K562 (cell line): Measurements from ENCODE around the gene ZBTB20. TPM values are rescaled to one million over a fixed set of nuclear protein-coding genes. Genes with fewer than 3 reads are reported as not detected.

Experiments
- ATAC-seq: fragments of 200-7000 bp; cut with Tn5 transposase; 3 replicates; pipeline ENCODE4 v1.9.1; 2020; ENCODE audit warnings: moderate library complexity
- BruUV-seq: library from RNA; stranded (reverse); fragments of 400-500 nt; replicated peaks from 2 replicates; lab custom pipeline; 2021; lab: Mats Ljungman, UMichigan
- CTCF ChIA-PET: fragments of 300-600 bp; formaldehyde crosslinking; extraction: SDS; loops from one replicate; lab custom pipeline; 2021; ENCODE audit warnings: low intra/inter-chr PET ratio; lab: Yijun Ruan, JAX
- POLR2A ChIA-PET: fragments of 300-600, 350-650 bp; sonication (Branson Sonifier 250); formaldehyde crosslinking; extraction: SDS; loops from one replicate; lab custom pipeline; 2021; ENCODE audit warnings: antibody characterized with exemption, inconsistent platforms; lab: Yijun Ruan, JAX
- DNase-seq, 4 experiments: peaks; one replicate each; pipeline versions ENCODE4 v3.0.0 to v3.0.0-alpha.2; 2011 to 2018; ENCODE audit warnings: low spot score in 3 of 4, mixed read lengths in 3 of 4; ENCODE audit errors: extremely low read depth in 1 of 4
- FAIRE-seq: peaks from 2 replicates; lab custom pipeline; 2011; peaks lifted over from hg19 to GRCh38; lab: Jason Lieb, UNC
- H2AFZ ChIP-seq: 2 replicates; pipeline ENCODE4 v1.6.0; 2011; ENCODE audit warnings: low read depth, low read length, control low read depth, inconsistent platforms
- H3K27ac ChIP-seq: fragments of 200-600 bp; 3 replicates; pipeline ENCODE4 v1.8.0; 2011; ENCODE audit warnings: low read depth, mild to moderate bottlenecking, control low read depth, inconsistent platforms, low read length, moderate library complexity, mixed read lengths; ENCODE audit errors: extremely low read depth
- H3K27me3 ChIP-seq, 2 experiments: fragments of 300-600 bp in 1 of 2; 2 replicates in 1 of 2; 3 replicates in 1 of 2; pipeline versions ENCODE4 v1.6.0 to v1.8.0; 2011; ENCODE audit warnings: inconsistent platforms in 2 of 2, low read length in 2 of 2, mild to moderate bottlenecking in 1 of 2, mixed read lengths in 1 of 2, moderate library complexity in 1 of 2; ENCODE audit not compliant: control insufficient read depth in 2 of 2, insufficient read depth in 2 of 2
- H3K36me3 ChIP-seq: fragments of 300-600 bp; 3 replicates; pipeline ENCODE4 v1.8.0; 2011; ENCODE audit warnings: mild to moderate bottlenecking, low read length, inconsistent platforms; ENCODE audit not compliant: control insufficient read depth, insufficient read depth
- H3K4me1 ChIP-seq, 2 experiments: fragments of 200-600 bp in 1 of 2; replicated peaks in 1 of 2; 2 replicates in 1 of 2; 3 replicates in 1 of 2; pipeline versions ENCODE4 v1.5.1 to v1.8.0; 2011; ENCODE audit warnings: inconsistent platforms in 2 of 2, low read length in 2 of 2, mild to moderate bottlenecking in 1 of 2, mixed read lengths in 1 of 2, moderate library complexity in 1 of 2; ENCODE audit not compliant: control insufficient read depth in 2 of 2, insufficient read depth in 2 of 2
- H3K4me2 ChIP-seq: 2 replicates; pipeline ENCODE4 v1.6.1; 2011; ENCODE audit warnings: low read length, control low read depth, inconsistent platforms, mixed read lengths; ENCODE audit not compliant: insufficient read depth
- H3K4me3 ChIP-seq: fragments of 200-600 bp; sonication (generic), shearing (Covaris generic); 2 replicates; pipeline ENCODE4 v1.5.1; 2016; ENCODE audit warnings: control low read depth, inconsistent platforms
- H3K79me2 ChIP-seq: fragments of 200-600 bp; 3 replicates; pipeline ENCODE4 v1.8.0; 2011; ENCODE audit warnings: low read length, inconsistent platforms; ENCODE audit not compliant: control insufficient read depth, insufficient read depth
- H3K9ac ChIP-seq, 2 experiments: 2 replicates each; pipeline versions ENCODE4 v1.6.0 to v1.6.1; 2011; ENCODE audit warnings: low read depth in 2 of 2, low read length in 2 of 2, control low read depth in 1 of 2, inconsistent platforms in 1 of 2, mild to moderate bottlenecking in 1 of 2, mixed read lengths in 1 of 2; ENCODE audit not compliant: insufficient read depth in 1 of 2
- H3K9me1 ChIP-seq: one replicate; pipeline ENCODE4 v1.6.0; 2011; ENCODE audit warnings: inconsistent platforms, mild to moderate bottlenecking, low read length, moderate library complexity; ENCODE audit not compliant: control insufficient read depth, insufficient read depth
- H3K9me3 ChIP-seq: replicated peaks from 2 replicates; pipeline ENCODE4 v1.5.1; 2011; ENCODE audit warnings: low read depth, low read length, inconsistent platforms; ENCODE audit not compliant: control insufficient read depth, insufficient read depth
- H4K20me1 ChIP-seq: replicated peaks from 2 replicates; pipeline ENCODE4 v1.6.1; 2011; ENCODE audit warnings: low read length, inconsistent platforms, mixed read lengths; ENCODE audit not compliant: control insufficient read depth, insufficient read depth
- BDP1 ChIP-seq: IDR thresholded peaks from 3 replicates; pipeline ENCODE4 v1.6.1; 2011; ENCODE audit not compliant: insufficient read length, insufficient read depth
- CBFA2T3 ChIP-seq: fragments of 450-650 bp; IDR thresholded peaks from 2 replicates; pipeline ENCODE4 v1.6.1; 2017
- MCM5 ChIP-seq: fragments of 450-650 bp; IDR thresholded peaks from 2 replicates; pipeline ENCODE4 v1.6.1; 2016; ENCODE audit warnings: low read depth
- MYBL2 ChIP-seq, 2 experiments: fragments of 450-650 bp in 1 of 2; sonication (generic) in 1 of 2; formaldehyde crosslinking in 1 of 2; IDR thresholded peaks; 2 replicates each; pipeline versions ENCODE4 v1.6.1 to v1.8.1; 2017 to 2022; ENCODE audit warnings: borderline replicate concordance in 1 of 2, inconsistent platforms in 1 of 2, low read depth in 1 of 2, mild to moderate bottlenecking in 1 of 2, missing genetic modification reagents in 1 of 2, moderate library complexity in 1 of 2
- POLR3A ChIP-seq: IDR thresholded peaks from 2 replicates; pipeline ENCODE4 v1.6.1; 2011; ENCODE audit warnings: borderline replicate concordance, mild to moderate bottlenecking, moderate library complexity; ENCODE audit not compliant: insufficient read length, insufficient read depth; ENCODE audit errors: extremely low read depth
- SUPT5H ChIP-seq: fragments of 450-650 bp; IDR thresholded peaks from 2 replicates; pipeline ENCODE4 v1.6.1; 2016
- ZBTB17 ChIP-seq: fragments of 450-650 bp; formaldehyde crosslinking; IDR thresholded peaks from 2 replicates; pipeline ENCODE4 v1.4.0; 2020; ENCODE audit warnings: mild to moderate bottlenecking
- ZNF146 ChIP-seq: IDR thresholded peaks from one replicate; pipeline ENCODE4 v1.6.1; 2018; ENCODE audit warnings: missing compliant biosample characterization; ENCODE audit not compliant: unreplicated experiment
- ZNF197 ChIP-seq: fragments of 200-800 bp; sonication (Bioruptor generic); IDR thresholded peaks from 2 replicates; pipeline ENCODE4 v1.6.1; 2016; ENCODE audit warnings: low read depth, missing genetic modification characterization, missing compliant biosample characterization
- WGBS: fragments of 100-300 bp; shearing (Covaris generic); methylation state at CpG from one replicate; pipeline ENCODE4 v1.1.6; 2016; ENCODE audit warnings: low coverage, mixed read lengths; ENCODE audit not compliant: insufficient coverage; ENCODE audit errors: missing lambda C conversion rate; 5-methylcytosine and 5-hydroxymethylcytosine counted together
- in situ Hi-C: fragments of 300-500 bp; cut with MboI; formaldehyde crosslinking; loops from 4 replicates; pipeline ENCODE4 v1.15.0; 2018; ENCODE audit warnings: inconsistent platforms, mixed read lengths
- intact Hi-C: fragments of 100-400 bp; cut with micrococcal nuclease; formaldehyde crosslinking; loops from 2 replicates; pipeline ENCODE4 v1.14.2; 2022
- polyA plus RNA-seq, 8 experiments: library from polyadenylated mRNA; depleted of rRNA in 4 of 8; stranded (reverse) in 5 of 8; unstranded in 3 of 8; fragments of >200 nt; fragmentation: Nextera tagmentation in 2 of 8; fragmentation: Illumina TruSeq in 1 of 8; extraction: Ambion mirVana in 2 of 8; extraction: Trizol in 1 of 8; gene quantifications; 2 replicates each; pipeline versions ENCODE4 v1.2.1 to v1.2.3, GENCODE V29; 2011 to 2014; ENCODE audit warnings: inconsistent platforms in 1 of 8, missing spikeins in 1 of 8
- total RNA-seq, 7 experiments: library from RNA; depleted of rRNA in 6 of 7; stranded (reverse); fragments of >200 nt in 6 of 7; fragmentation: Illumina TruSeq in 2 of 7; extraction: Trizol in 2 of 7; gene quantifications; 2 replicates each; pipeline versions ENCODE4 v1.2.1 to v1.2.3, GENCODE V29; 2011 to 2021; ENCODE audit warnings: low replicate concordance in 1 of 7
- TF ChIP-seq, protein P1 (sequence below): sonication (generic); formaldehyde crosslinking; IDR thresholded peaks from 2 replicates; pipeline ENCODE4 v1.8.1; 2023; ENCODE audit warnings: mild to moderate bottlenecking, missing genetic modification reagents
- TF ChIP-seq, protein P2 (sequence below): fragments of 250-450 bp; sonication (Bioruptor Pico); IDR thresholded peaks from 2 replicates; pipeline ENCODE4 v1.8.0; 2022; ENCODE audit warnings: moderate library complexity, mild to moderate bottlenecking, inconsistent platforms
- TF ChIP-seq, protein P3 (sequence below): fragments of 250-450 bp; sonication (Bioruptor Pico); IDR thresholded peaks from 2 replicates; pipeline ENCODE4 v1.4.0; 2020; ENCODE audit warnings: mild to moderate bottlenecking
- TF ChIP-seq, protein P4 (sequence below): fragments of 450-650 bp; formaldehyde crosslinking; IDR thresholded peaks from 2 replicates; pipeline ENCODE4 v1.4.0; 2020; ENCODE audit warnings: mild to moderate bottlenecking, moderate library complexity
- TF ChIP-seq, protein P5 (sequence below): sonication (generic); formaldehyde crosslinking; IDR thresholded peaks from 2 replicates; pipeline ENCODE4 v1.9.0; 2022; ENCODE audit warnings: mild to moderate bottlenecking, missing genetic modification reagents
- TF ChIP-seq, protein P6 (sequence below): sonication (generic); formaldehyde crosslinking; IDR thresholded peaks from 2 replicates; pipeline ENCODE4 v1.8.1; 2023; ENCODE audit warnings: mild to moderate bottlenecking, missing genetic modification reagents

Gene ZBTB20
- total and polyA plus RNA-seq, 9 of the 15 experiments (the other 6 are each of a cell fraction or from before 2014, with no cell fraction given), result 0.17 to 1.7 (median 0.45) TPM

DNA sequence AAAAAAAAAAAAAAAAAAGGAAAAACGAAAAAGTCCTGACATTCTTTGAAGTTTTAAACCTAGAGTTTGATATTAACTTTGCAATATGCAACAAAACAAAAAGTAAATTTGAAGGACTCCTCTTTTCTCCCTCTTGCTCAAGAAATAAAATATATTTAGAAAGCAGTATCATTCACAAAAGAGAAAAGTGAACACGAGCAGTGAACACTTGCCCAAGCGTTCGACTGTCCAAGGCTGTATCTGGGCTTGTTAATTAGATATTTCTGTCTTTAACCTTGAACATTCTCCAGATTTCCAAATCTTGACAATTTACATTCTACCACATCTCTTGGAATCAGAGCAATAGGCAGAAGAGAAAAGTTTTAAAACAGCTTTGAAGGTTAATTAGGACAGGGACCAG lies 495.5 kb downstream of the ZBTB20 start:
- BruUV-seq, result no TSS peak
- Histone ChIP-seq H3K27me3 (no peaks in the 10 kb centered on the region), H3K27ac (no peak overlapping the region), H3K4me2 (no peak overlapping the region), H3K9me3 (no peaks in the 10 kb centered on the region), H3K9ac (no peak overlapping the region), H3K36me3 (no peaks in the 10 kb centered on the region), H2AFZ (no peak overlapping the region), H3K9me1 (no peaks in the 10 kb centered on the region), H3K79me2 (no peaks in the 10 kb centered on the region), H3K4me3 (no peak overlapping the region), H4K20me1 (no peaks in the 10 kb centered on the region), H3K4me1 (no peaks in the 10 kb centered on the region)
- no peak for TF ChIP-seq CBFA2T3
- no peak for TF ChIP-seq ZNF146
- TF ChIP-seq, protein P1, sequence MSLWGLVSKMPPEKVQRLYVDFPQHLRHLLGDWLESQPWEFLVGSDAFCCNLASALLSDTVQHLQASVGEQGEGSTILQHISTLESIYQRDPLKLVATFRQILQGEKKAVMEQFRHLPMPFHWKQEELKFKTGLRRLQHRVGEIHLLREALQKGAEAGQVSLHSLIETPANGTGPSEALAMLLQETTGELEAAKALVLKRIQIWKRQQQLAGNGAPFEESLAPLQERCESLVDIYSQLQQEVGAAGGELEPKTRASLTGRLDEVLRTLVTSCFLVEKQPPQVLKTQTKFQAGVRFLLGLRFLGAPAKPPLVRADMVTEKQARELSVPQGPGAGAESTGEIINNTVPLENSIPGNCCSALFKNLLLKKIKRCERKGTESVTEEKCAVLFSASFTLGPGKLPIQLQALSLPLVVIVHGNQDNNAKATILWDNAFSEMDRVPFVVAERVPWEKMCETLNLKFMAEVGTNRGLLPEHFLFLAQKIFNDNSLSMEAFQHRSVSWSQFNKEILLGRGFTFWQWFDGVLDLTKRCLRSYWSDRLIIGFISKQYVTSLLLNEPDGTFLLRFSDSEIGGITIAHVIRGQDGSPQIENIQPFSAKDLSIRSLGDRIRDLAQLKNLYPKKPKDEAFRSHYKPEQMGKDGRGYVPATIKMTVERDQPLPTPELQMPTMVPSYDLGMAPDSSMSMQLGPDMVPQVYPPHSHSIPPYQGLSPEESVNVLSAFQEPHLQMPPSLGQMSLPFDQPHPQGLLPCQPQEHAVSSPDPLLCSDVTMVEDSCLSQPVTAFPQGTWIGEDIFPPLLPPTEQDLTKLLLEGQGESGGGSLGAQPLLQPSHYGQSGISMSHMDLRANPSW (CRISPR knock-in tag), result no peak
- TF ChIP-seq, protein P2, sequence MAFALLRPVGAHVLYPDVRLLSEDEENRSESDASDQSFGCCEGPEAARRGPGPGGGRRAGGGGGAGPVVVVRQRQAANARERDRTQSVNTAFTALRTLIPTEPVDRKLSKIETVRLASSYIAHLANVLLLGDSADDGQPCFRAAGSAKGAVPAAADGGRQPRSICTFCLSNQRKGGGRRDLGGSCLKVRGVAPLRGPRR (CRISPR knock-in tag), result no peak
- no peak for TF ChIP-seq MYBL2 (IDR thresholded peaks at IDR 0.05; ENCODE audit: low read depth)
- no peak for TF ChIP-seq MYBL2 (CRISPR knock-in tag; IDR thresholded peaks at IDR 0.05; ENCODE audit: borderline replicate concordance)
- TF ChIP-seq ZNF197, result no peak
- no peak for TF ChIP-seq BDP1
- TF ChIP-seq, protein P3, sequence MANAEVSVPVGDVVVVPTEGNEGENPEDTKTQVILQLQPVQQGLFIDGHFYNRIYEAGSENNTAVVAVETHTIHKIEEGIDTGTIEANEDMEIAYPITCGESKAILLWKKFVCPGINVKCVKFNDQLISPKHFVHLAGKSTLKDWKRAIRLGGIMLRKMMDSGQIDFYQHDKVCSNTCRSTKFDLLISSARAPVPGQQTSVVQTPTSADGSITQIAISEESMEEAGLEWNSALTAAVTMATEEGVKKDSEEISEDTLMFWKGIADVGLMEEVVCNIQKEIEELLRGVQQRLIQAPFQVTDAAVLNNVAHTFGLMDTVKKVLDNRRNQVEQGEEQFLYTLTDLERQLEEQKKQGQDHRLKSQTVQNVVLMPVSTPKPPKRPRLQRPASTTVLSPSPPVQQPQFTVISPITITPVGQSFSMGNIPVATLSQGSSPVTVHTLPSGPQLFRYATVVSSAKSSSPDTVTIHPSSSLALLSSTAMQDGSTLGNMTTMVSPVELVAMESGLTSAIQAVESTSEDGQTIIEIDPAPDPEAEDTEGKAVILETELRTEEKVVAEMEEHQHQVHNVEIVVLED (CRISPR knock-in tag), result no peak
- TF ChIP-seq, protein P4, sequence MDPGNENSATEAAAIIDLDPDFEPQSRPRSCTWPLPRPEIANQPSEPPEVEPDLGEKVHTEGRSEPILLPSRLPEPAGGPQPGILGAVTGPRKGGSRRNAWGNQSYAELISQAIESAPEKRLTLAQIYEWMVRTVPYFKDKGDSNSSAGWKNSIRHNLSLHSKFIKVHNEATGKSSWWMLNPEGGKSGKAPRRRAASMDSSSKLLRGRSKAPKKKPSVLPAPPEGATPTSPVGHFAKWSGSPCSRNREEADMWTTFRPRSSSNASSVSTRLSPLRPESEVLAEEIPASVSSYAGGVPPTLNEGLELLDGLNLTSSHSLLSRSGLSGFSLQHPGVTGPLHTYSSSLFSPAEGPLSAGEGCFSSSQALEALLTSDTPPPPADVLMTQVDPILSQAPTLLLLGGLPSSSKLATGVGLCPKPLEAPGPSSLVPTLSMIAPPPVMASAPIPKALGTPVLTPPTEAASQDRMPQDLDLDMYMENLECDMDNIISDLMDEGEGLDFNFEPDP (CRISPR knock-in tag), result no peak
- no peak for TF ChIP-seq POLR3A
- TF ChIP-seq, protein P5, sequence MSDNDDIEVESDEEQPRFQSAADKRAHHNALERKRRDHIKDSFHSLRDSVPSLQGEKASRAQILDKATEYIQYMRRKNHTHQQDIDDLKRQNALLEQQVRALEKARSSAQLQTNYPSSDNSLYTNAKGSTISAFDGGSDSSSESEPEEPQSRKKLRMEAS (CRISPR knock-in tag), result no peak
- TF ChIP-seq SUPT5H, result no peak
- TF ChIP-seq, protein P6, sequence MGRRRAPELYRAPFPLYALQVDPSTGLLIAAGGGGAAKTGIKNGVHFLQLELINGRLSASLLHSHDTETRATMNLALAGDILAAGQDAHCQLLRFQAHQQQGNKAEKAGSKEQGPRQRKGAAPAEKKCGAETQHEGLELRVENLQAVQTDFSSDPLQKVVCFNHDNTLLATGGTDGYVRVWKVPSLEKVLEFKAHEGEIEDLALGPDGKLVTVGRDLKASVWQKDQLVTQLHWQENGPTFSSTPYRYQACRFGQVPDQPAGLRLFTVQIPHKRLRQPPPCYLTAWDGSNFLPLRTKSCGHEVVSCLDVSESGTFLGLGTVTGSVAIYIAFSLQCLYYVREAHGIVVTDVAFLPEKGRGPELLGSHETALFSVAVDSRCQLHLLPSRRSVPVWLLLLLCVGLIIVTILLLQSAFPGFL (CRISPR knock-in tag), result no peak
- TF ChIP-seq ZBTB17 (CRISPR knock-in tag), result no peak
- TF ChIP-seq MCM5, result no peak
- FAIRE-seq, result no peak
- 19% methylated on average over 3 of the region's 4 CpGs for WGBS
- in situ Hi-C loops, result no loop called here
- POLR2A ChIA-PET, result no interaction called here
- CTCF ChIA-PET, result no interaction called here
- DNase-seq, result no peak
- no peak for ATAC-seq
- intact Hi-C loops, result no loop called here
